Duodenal mucosa (tissue), 2 donors: ENCODE results near the gene GMDS.

Experiments used
- H3K27ac ChIP-seq: one replicate; pipeline ENCODE4 v1.7.0; 2013; ENCODE audit warnings: low read depth, low read length
- H3K27me3 ChIP-seq, 2 donors: one replicate each; pipeline ENCODE4 v1.7.0; 2013; ENCODE audit warnings: low read length in 2 of 2, control low read depth in 1 of 2; ENCODE audit not compliant: insufficient read depth in 2 of 2, control insufficient read depth in 1 of 2
- H3K36me3 ChIP-seq, 2 donors: one replicate each; pipeline ENCODE4 v1.7.0; 2013; ENCODE audit warnings: low read length in 2 of 2, control low read depth in 1 of 2; ENCODE audit not compliant: insufficient read depth in 2 of 2, control insufficient read depth in 1 of 2
- H3K4me1 ChIP-seq, 2 donors: one replicate each; pipeline ENCODE4 v1.7.0; 2013; ENCODE audit warnings: low read length in 2 of 2, control low read depth in 1 of 2; ENCODE audit not compliant: insufficient read depth in 2 of 2, control insufficient read depth in 1 of 2
- H3K4me3 ChIP-seq, 2 donors: one replicate each; pipeline ENCODE4 v1.7.0; 2013; ENCODE audit warnings: low read length in 2 of 2, low read depth in 1 of 2
- H3K9ac ChIP-seq, 2 donors: one replicate each; pipeline ENCODE4 v1.7.0; 2013; ENCODE audit warnings: low read length in 2 of 2, low read depth in 1 of 2
- H3K9me3 ChIP-seq, 2 donors: one replicate each; pipeline ENCODE4 v1.7.0; 2013; ENCODE audit warnings: low read length in 2 of 2, control low read depth in 1 of 2; ENCODE audit not compliant: control insufficient read depth in 1 of 2

The GMDS gene

DNA sequence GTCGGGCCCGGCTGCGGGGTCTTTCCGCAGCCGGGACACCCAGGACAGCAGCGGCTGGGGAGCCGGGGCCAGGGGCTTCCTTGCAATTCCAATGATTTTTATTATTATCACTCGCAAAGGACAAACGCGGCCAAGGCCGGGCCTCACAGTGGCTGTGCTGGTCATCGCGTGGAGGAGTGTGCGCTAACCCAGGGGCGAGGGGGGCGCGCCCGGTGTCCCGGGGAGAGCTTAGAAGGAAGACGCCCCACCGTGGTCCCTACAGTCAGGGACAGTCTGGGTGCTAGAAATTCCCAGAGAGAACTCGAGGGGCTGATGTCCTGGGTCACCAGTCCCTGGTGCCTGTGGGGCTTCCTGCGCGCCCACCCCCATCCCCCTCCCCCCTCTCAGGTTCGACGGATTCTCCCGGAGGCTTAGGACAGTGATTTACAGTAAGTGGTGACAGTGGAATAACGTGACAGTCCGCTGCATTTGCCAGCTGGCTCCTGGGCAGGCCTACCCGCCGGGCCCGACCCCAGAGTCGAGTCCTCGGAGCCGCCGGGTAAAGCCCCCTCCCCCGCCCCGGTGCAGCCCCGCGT is 626.2 kb downstream of the GMDS start:
- Histone ChIP-seq H3K27ac (no peak overlapping the region), H3K27me3 (peaks cover 24 to 37% of the 10 kb centered on the region in 2 donors), H3K4me3 (no peak overlapping the region)

DNA sequence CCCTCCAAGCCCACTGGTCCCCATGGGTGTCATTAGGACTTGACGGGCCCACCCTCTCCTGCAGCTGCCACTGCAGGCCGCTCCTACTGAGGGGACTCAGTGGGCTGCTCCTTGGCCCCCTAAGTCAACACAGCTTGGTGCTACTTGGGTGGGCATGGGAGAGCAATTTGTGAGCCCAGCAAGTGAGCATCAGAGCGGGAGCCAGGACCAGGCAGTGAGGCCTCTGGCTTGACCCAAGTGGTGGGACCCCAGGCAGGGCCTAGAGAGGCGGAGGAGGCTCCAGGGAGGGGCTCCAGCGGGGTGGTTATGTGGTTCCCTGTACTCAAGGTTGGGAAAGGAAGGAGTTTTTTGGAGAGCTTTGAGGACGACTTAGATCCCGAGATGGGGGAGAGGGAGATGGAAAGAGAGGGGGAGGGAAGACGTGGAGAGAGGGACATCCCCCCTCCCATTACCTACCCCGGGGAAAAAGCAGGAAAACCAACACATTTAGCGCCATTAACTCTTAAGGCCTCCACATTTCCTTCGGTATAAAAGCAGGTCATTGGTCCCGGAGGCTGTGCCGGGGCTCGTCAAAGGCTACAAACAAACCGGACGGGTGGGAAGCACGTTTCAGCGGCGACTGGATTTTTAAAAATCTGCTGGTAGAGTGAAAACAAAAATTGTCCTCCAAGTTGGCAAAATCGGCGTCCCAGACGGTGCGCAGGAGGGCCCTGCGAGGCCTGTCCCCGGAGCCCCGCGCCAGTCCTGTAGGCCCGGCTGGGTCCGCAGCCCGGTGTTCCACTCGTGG is 626.9 kb downstream of the GMDS start:
- no peak overlapping the region for H3K9ac ChIP-seq
- H3K4me1 ChIP-seq = peaks cover 0 to 9% of the 10 kb centered on the region in 2 donors
- H3K27me3 ChIP-seq = peaks cover 31 to 43% of the 10 kb centered on the region in 2 donors

More for the DNA sequence above, 626.2 kb downstream of the GMDS start:
- peaks cover 0 to 3% of the 10 kb centered on the region in 2 donors for H3K4me1 ChIP-seq
- peaks cover 6 to 9% of the 10 kb centered on the region in 2 donors for H3K36me3 ChIP-seq
- no peak overlapping the region for H3K9ac ChIP-seq
- H3K9me3 ChIP-seq = no peaks in the 10 kb centered on the region

DNA sequence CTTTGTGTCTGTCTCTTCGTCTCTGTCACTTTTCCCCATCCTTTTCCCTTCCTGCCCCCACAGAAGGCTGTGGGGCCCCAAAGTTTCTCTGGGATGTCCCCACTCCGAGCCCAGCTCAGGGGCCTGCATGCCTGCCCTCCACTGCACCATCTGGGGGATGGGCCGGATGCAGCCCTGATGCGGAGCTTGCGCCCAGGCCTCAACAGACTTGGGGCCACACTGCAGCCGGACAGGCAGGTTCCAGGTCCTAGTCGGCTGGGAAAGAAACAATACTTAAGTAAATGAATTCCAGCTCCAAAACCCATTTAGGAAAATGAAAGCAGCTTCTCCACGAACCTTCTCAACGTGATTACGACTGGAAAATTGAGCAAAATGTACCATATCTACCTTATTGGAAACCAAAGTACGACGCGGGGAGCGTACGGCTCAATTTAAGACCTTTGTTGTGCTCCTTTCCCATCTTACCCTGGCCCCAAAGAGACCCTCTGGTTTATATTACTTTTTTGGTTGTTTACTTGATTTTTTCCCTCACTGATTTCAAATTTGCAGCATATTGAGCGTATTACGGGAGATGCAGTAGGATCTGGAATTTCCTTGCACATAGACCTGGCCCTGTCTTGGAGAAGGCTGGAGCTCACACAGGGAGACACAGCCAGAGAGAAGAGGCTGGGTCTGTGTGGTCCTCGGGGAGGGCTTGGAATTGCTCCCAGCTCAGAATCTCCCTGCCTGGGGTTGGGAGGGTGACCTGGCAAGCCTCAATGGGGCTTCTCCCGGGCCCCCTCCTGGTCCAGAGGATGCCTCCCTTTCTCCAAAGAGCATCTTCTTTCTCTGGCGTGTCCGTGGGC is 627.7 kb downstream of the GMDS start:
- H3K4me3 ChIP-seq = no peak overlapping the region
- H3K9me3 ChIP-seq = no peaks in the 10 kb centered on the region
- H3K27me3 ChIP-seq = peaks cover 39 to 46% of the 10 kb centered on the region in 2 donors
- H3K36me3 ChIP-seq = peaks cover 2 to 6% of the 10 kb centered on the region in 2 donors
- H3K9ac ChIP-seq = no peak overlapping the region
- peaks cover 0 to 10% of the 10 kb centered on the region in 2 donors for H3K4me1 ChIP-seq
- H3K27ac ChIP-seq = no peak overlapping the region

More for the DNA sequence above, 626.9 kb downstream of the GMDS start:
- H3K4me3 ChIP-seq = no peak overlapping the region
- no peaks in the 10 kb centered on the region for H3K9me3 ChIP-seq
- no peak overlapping the region for H3K27ac ChIP-seq
- H3K36me3 ChIP-seq = peaks cover 6 to 9% of the 10 kb centered on the region in 2 donors

DNA sequence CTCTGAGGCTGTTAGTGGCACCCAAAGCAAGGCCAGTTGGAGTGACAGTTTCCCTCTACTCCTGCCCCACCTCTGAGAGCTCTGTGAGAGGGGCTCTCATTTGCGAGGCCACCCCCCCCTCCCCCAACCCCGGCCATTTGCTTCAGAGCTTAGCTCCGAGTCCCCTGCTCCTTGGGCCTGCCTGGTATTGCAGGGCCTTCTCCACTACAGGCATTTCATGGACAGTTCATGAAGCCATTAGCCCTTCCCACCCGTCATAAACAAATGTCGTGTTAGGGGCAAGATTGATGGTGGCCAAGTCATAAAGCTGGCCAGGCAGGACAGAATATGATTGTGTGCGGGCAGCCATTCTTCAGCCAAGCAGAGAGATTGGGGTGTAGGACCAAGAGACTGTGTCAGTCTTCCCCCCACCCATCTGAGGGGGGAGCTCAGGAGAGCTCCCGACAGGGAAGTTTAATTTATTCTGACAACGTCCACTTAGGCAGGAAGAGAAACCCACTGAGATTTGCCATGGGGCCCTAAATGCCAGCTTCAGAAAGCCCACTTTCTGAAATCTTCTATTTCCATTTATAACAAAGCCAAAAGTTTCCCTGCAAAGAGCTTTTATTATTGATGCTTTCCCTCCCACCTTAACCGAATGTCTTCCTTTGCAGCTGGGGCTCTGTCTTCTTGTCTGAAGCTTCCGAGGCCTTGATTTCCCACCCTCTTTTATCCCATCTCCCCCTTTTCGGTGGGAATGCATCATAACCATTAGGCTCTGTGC is 628.5 kb downstream of the GMDS start:
- H3K4me3 ChIP-seq = no peak overlapping the region
- no peaks in the 10 kb centered on the region for H3K9me3 ChIP-seq
- peaks cover 43 to 53% of the 10 kb centered on the region in 2 donors for H3K27me3 ChIP-seq
- peaks cover 4 to 14% of the 10 kb centered on the region in 2 donors for H3K4me1 ChIP-seq
- H3K27ac ChIP-seq = no peak overlapping the region
- H3K9ac ChIP-seq = no peak overlapping the region
- H3K36me3 ChIP-seq = no peaks in the 10 kb centered on the region

DNA sequence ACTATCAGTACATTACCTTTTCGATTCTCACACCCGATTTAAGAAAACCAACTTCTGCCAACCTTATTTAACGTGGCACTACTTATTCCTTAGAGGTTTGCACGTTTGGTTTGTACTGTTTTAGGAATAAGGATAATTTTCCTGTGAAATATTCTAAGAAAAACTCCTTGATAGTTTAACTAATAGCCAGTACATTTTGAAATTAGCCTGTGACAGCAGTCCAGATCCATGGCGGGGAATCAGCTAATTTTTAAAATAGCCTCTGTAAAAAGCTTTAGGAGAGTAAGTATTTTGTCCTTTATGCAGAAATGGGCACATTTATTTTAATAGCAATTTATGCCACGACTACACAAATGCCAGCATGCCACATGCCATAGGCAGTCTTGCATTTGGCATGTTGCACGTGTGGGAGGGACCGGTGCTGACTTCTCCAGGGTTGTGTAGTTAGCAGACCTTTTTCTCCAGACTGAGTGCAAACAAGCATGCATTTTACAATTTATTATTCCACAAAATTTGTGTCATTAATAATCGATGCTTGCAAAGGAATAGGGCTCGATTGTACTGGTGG is 629.5 kb downstream of the GMDS start:
- H3K4me1 ChIP-seq = peaks cover 6 to 14% of the 10 kb centered on the region in 2 donors
- H3K27me3 ChIP-seq = peaks cover 45 to 57% of the 10 kb centered on the region in 2 donors
- H3K36me3 ChIP-seq = no peaks in the 10 kb centered on the region
- no peak overlapping the region for H3K27ac ChIP-seq
- H3K4me3 ChIP-seq = no peak overlapping the region
- H3K9me3 ChIP-seq = no peaks in the 10 kb centered on the region
- H3K9ac ChIP-seq = no peak overlapping the region

DNA sequence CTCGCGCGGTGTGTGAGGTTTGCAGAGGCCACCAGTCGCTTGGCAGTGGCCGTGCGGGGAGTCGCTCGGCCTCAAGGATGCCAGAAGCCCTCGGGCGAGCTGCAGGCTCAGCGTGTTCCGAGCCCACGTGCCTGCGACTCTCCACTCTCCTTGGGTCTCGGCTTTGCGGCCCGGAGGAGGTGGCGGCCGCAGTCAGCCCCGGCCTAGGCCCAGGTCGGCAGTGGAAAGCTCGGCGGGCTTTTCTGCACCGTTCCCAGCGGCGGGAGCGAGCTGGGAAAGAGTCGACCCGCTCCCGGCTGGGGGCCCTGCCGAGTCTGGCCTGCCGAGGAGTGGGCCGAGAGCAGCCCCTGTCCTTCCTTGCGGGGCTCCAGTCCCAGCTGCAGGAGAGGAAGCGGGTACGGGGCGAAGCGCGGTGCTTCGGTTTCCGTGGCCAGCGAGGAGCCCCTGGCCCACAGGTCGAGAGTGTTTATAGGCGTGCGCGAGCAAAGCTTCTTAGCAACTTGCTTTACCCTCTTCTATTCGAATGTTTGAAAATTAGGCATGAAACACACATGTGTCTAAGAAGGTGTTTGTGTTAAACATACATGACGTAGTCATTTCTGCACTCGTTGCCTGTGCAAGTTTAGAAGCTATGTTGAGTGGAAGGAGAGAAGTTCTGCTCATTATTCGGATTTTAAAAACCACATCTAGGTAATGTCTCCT is 630.1 kb downstream of the GMDS start:
- Histone ChIP-seq H3K4me3 (no peak overlapping the region), H3K27me3 (peaks cover 48 to 57% of the 10 kb centered on the region in 2 donors), H3K9me3 (no peaks in the 10 kb centered on the region), H3K27ac (no peak overlapping the region), H3K4me1 (peaks cover 9 to 14% of the 10 kb centered on the region in 2 donors), H3K9ac (no peak overlapping the region), H3K36me3 (no peaks in the 10 kb centered on the region)

DNA sequence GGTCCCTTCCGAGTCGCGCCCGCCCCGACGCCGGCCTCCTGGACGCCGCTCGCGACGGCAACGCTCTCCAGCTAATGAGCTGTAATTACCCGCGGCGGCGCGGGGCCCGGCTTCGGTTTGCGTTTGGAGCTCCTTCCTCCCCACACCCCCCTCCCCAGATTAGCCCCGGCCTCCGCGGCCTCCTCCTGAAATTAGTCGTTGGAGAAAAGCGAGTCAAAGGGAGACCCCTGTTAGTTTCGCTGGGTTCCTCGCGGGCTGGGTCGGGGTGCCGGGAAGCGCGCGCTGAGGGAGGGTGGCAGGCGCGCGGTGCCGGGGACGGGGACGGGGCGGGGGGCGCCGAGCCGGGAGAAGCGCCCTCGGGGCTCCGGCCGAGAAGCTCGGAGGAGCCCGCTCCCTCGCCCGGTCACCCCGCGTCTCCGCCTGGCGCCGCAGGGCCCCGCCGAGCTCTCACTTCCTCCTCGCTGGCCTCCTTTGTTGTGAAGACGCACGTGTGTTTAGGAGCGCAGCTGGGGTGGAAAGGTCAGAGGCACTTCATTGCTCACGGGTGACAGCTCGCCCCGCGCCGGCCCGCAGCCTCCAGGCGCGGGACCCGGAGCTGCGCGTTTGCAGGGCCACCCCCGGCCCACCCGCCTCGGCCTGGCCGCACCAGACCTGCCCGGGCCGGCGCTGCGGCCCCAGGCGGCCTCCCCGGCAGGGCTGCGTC is 630.8 kb downstream of the GMDS start:
- Histone ChIP-seq H3K4me3 (peak overlapping the region in 1 of 2 donors; percentile 29), H3K4me1 (peaks cover 9 to 14% of the 10 kb centered on the region in 2 donors), H3K9me3 (no peaks in the 10 kb centered on the region), H3K27me3 (peaks cover 43 to 57% of the 10 kb centered on the region in 2 donors), H3K27ac (no peak overlapping the region), H3K36me3 (no peaks in the 10 kb centered on the region), H3K9ac (no peak overlapping the region)

DNA sequence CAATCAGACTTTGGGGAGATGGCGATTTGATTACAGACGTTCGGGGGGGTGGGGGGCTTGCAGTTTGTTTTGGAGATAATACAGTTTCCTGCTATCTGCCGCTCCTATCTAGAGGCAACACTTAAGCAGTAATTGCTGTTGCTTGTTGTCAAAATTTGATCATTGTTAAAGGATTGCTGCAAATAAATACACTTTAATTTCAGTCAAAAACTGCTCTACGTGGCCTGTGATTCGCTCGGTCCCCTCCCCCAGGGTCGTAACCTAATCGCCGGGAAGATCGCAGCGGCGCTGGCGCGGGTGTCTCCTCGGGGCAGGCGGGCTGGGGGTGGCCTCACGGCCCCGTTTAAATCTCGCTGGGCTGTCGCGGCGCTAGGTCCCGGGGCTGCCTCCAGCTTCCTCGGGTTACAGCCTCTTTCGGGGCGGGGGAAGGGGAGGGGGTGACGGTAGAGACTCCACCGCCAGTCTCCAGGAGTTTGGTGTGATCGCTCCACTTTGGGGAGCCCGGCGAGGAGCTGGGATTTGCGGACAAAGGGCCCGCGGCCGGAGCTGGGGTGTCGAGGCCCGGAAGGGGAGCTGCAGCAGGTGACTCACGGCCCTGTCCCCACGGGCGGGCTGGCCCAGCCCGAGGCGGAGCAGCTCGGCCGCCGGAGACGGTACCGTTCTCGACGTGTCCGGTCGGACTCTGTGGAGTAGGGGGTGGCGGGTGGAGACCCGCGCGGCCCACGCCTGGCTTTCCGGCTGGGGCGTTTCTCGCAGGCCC is 631.5 kb downstream of the GMDS start:
- Histone ChIP-seq H3K27ac (no peak overlapping the region), H3K9ac (peak overlapping the region in 1 of 2 donors; percentile 18), H3K27me3 (peaks cover 48 to 61% of the 10 kb centered on the region in 2 donors), H3K9me3 (no peaks in the 10 kb centered on the region), H3K4me3 (peak overlapping the region in 1 of 2 donors; percentile 29), H3K36me3 (no peaks in the 10 kb centered on the region), H3K4me1 (peaks cover 14 to 18% of the 10 kb centered on the region in 2 donors)
